ENCODE results near the gene CCNG1. TPM values are rescaled to one million over a fixed set of nuclear protein-coding genes. Genes with fewer than 3 reads are reported as not detected.
"Not testable (repeated sequence)": the region's sequence is repeated elsewhere in the genome, so short reads cannot be mapped to it uniquely, and the experiment has no call there.

Gene CCNG1, protein sequence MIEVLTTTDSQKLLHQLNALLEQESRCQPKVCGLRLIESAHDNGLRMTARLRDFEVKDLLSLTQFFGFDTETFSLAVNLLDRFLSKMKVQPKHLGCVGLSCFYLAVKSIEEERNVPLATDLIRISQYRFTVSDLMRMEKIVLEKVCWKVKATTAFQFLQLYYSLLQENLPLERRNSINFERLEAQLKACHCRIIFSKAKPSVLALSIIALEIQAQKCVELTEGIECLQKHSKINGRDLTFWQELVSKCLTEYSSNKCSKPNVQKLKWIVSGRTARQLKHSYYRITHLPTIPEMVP
- total RNA-seq, result 88.3 TPM
- long read RNA-seq, transcript CCNG1-202 (8 exons, 2,366 nt), result minor isoform, 43 of 189 reads
- long read RNA-seq, transcript CCNG1-201 (7 exons, 2,458 nt), result major isoform, 120 of 189 reads
- long read RNA-seq, partial matches to known transcripts, result 10 of 189 reads
- long read RNA-seq, other reads (novel, unspliced or antisense), result 15 of 189 reads

DNA sequence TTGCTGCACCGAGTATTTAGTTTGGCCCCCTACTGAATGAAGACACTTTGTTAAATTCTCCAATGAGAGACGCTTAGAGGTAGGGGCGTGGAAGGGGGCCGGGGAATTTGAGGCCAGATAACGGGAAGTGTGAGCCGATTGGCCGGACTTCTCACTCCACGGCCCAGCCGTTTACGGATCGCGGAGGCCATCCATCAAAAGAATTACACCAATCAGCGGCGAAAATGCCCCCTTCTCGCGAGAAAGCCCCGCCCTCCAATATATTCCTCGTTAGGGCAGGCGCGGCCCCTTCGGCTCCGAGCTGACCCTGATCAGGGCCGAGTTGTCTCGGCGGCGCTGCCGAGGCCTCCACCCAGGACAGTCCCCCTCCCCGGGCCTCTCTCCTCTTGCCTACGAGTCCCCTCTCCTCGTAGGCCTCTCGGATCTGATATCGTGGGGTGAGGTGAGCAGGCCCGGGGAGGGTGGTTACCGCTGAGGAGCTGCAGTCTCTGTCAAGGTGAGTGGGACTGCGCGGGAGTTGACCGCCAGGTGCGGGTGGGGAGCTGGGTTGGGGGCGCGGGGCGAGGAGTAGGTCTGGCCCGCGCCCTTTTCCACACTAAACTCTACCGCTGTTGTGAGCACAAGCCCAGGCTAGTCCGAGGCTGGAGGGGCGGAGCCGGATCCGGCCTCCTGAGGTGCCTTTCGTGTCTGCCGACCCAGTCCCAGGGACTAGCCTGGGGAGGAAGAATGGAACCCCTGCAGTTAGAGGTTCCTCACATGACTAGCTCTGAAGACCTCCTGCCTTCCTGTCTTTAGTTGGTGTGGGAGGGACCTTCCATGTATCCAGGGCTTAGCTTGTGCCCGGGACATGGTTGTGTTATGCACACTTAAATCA is at the start of gene CCNG1:
Gene CCNG1 (plus strand): TSS at position 287 of the 874 bp plus-strand sequence. CDS start 1,662 bp downstream, outside the sequence.
- Histone ChIP-seq H3K4me1 (peaks cover 33% of the 10 kb centered on the region), H3K27me3 (ENCODE audit: low read depth) (no peaks in the 10 kb centered on the region), H3K36me3 (peaks cover 20% of the 10 kb centered on the region), H3K9me3 (no peaks in the 10 kb centered on the region), H3K4me3 (peak within 1 kb of the TSS; percentile 77), H3K27ac (peak within 1 kb of the TSS; percentile 86)
- no peak for TF ChIP-seq CTCF (IDR thresholded peaks at IDR 0.05)
- ATAC-seq, result peak; percentile 97
- intact Hi-C loops (cut with DNase I), result no loop called here
- peak; percentile 96 for DNase-seq

- DNase-seq (no peak), ATAC-seq (no peak)
- H3K36me3 ChIP-seq, result no peaks in the 10 kb centered on the region
- no peak overlapping the region for H3K4me3 ChIP-seq
- H3K27me3 ChIP-seq (ENCODE audit: low read depth), result no peaks in the 10 kb centered on the region
- H3K9me3 ChIP-seq, result no peaks in the 10 kb centered on the region
- no peaks in the 10 kb centered on the region for H3K4me1 ChIP-seq
- H3K27ac ChIP-seq, result no peak overlapping the region
- no peak for TF ChIP-seq CTCF (IDR thresholded peaks at IDR 0.05)
- intact Hi-C loops (cut with DNase I), result no loop called here
Observed at GRCh38 chr5:163395792-163396191, 41.6 kb upstream of the CCNG1 start.

DNA sequence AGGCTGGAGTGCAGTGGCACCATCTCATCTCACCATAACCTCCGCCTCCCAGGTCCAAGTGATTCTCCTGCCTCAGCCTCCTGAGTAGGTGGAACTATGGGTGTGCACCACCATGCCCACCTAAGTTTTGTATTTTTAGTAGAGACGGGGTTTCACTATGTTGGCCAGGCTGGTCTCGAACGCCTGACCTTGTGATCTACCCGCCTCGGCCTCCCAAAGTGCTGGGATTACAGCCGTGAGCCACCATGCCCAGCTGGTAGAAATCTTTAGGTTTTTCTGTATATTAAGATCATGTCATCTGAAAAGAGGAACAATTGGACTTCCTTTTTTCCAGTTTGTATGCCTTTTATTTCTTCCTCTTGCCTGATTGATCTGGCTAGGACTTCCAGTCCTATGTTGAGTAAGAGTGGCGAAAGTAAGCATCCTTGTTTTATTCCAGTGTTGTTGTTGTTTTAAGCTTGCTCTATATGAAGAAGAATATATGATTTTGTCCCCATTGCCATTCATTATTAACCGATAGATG is 40.5 kb upstream of the CCNG1 start:
- ATAC-seq; DNase-seq; intact Hi-C loops (cut with DNase I); H3K9me3 ChIP-seq; H3K4me3 ChIP-seq; H3K36me3 ChIP-seq; H3K4me1 ChIP-seq; H3K27me3 ChIP-seq (ENCODE audit: low read depth); H3K27ac ChIP-seq: not testable (repeated sequence)

GRCh38 chr5:163397354-163397753 is 40.0 kb upstream of the CCNG1 start:
- DNase-seq (no peak), ATAC-seq (no peak)
- H3K4me3 ChIP-seq, result no peak overlapping the region

DNA sequence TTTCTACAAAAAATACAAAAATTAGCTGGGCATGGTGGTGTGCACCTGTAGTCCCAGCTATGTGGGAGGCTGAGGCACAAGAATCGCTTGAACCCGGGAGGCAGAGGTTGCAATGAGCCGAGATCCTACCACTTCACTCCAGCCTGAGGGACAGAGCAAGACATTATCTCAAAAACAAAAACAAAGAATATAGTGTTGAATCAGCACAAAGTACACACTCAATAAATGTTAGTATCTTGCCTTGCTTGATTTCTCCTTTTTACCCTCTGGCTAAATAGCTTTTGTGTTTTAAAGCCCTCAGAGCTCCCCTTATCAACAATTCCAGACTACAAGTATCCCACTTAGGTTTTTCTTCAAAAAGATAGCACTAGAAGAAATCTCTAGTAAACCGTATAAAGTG is 37.5 kb upstream of the CCNG1 start:
- DNase-seq (no peak), ATAC-seq (no peak)
- Histone ChIP-seq H3K27ac (no peak overlapping the region), H3K4me3 (no peak overlapping the region), H3K36me3 (no peaks in the 10 kb centered on the region), H3K27me3 (ENCODE audit: low read depth) (no peaks in the 10 kb centered on the region), H3K4me1 (no peaks in the 10 kb centered on the region), H3K9me3 (no peaks in the 10 kb centered on the region)
- intact Hi-C loops (cut with DNase I), result no loop called here
- TF ChIP-seq CTCF (IDR thresholded peaks at IDR 0.05), result no peak

More at GRCh38 chr5:163397354-163397753, 40.0 kb upstream of the CCNG1 start:
- Histone ChIP-seq H3K4me1 (no peaks in the 10 kb centered on the region), H3K36me3 (no peaks in the 10 kb centered on the region), H3K9me3 (no peaks in the 10 kb centered on the region), H3K27ac (no peak overlapping the region), H3K27me3 (ENCODE audit: low read depth) (no peaks in the 10 kb centered on the region)
- intact Hi-C loops (cut with DNase I), result no loop called here
- no peak for TF ChIP-seq CTCF (IDR thresholded peaks at IDR 0.05)

Measured in lower lobe of right lung (tissue), 2 donors.